Testis (tissue), 2 donors: ENCODE measurements around the gene OR2A42.
"Not testable (repeated sequence)": the region's sequence is repeated elsewhere in the genome, so short reads cannot be mapped to it uniquely, and the experiment has no call there.

Experiments used
- CTCF ChIP-seq, 3 experiments: fragments of 450-650 bp in 2 of 3; fragments of 200-600 bp in 1 of 3; sonication (generic) in 1 of 3; IDR thresholded peaks; one replicate each; pipeline ENCODE4 v1.5.1; 2016 to 2019; ENCODE audit warnings: antibody characterized with exemption in 3 of 3, mild to moderate bottlenecking in 2 of 3, moderate library complexity in 1 of 3
- POLR2A ChIP-seq: fragments of 450-650 bp; IDR thresholded peaks from one replicate; pipeline ENCODE4 v1.6.1; 2017; ENCODE audit warnings: antibody characterized with exemption, mild to moderate bottlenecking, moderate library complexity

GRCh38 chr7:144262128-144262527, 22.7 kb upstream of the OR2A42 start:
- not testable (repeated sequence) for TF ChIP-seq CTCF (IDR thresholded peaks at IDR 0.05); POLR2A
